SU-DHL-6 (cell line): ENCODE data around the gene SERPINA3.

Experiments used
- H2AFZ ChIP-seq: fragments of 200-600 bp; sonication (generic); 2 replicates; pipeline ENCODE4 v1.6.1; 2014; ENCODE audit warnings: low read depth, mild to moderate bottlenecking, moderate library complexity, mixed read lengths, antibody characterized with exemption, low read length; ENCODE audit not compliant: severe bottlenecking
- H3F3A ChIP-seq: fragments of 200-600 bp; shearing (Covaris generic); 2 replicates; pipeline ENCODE4 v1.6.0; 2016; ENCODE audit warnings: antibody characterized with exemption, mild to moderate bottlenecking; ENCODE audit not compliant: insufficient read depth
- H3K27ac ChIP-seq: fragments of 200-600 bp; sonication (generic); 2 replicates; pipeline ENCODE4 v1.5.1; 2016; ENCODE audit warnings: low read depth, mild to moderate bottlenecking, low read length, moderate library complexity, mixed read lengths
- H3K27me3 ChIP-seq: fragments of 200-600 bp; sonication (generic), shearing (Covaris generic); 2 replicates; pipeline ENCODE4 v1.6.0; 2014; ENCODE audit warnings: mild to moderate bottlenecking, low read length
- H3K36me3 ChIP-seq: fragments of 200-600 bp; sonication (generic); 2 replicates; pipeline ENCODE4 v1.6.1; 2014; ENCODE audit warnings: mild to moderate bottlenecking, low read length, mixed read lengths
- H3K4me2 ChIP-seq: fragments of 300-600, 200-600 bp; shearing (Covaris generic), sonication (generic); 2 replicates; pipeline ENCODE4 v1.6.0; 2014; ENCODE audit warnings: low read length, low read depth, mild to moderate bottlenecking; ENCODE audit not compliant: poor library complexity, severe bottlenecking
- H3K4me3 ChIP-seq: fragments of 200-600 bp; sonication (generic); 2 replicates; pipeline ENCODE4 v1.5.1; 2014; ENCODE audit warnings: antibody characterized with exemption, low read length, mild to moderate bottlenecking, mixed read lengths; ENCODE audit not compliant: insufficient read depth, poor library complexity, severe bottlenecking
- H3K79me2 ChIP-seq: fragments of 200-600 bp; sonication (generic); 2 replicates; pipeline ENCODE4 v1.6.1; 2014; ENCODE audit warnings: mild to moderate bottlenecking, low read length, moderate library complexity; ENCODE audit not compliant: insufficient read depth
- H3K9ac ChIP-seq: fragments of 200-600 bp; sonication (generic); 2 replicates; pipeline ENCODE4 v1.7.0; 2014; ENCODE audit warnings: mild to moderate bottlenecking, low read length
- H3K9me2 ChIP-seq: fragments of 200-600 bp; sonication (generic); replicated peaks from 2 replicates; pipeline ENCODE4 v1.6.1; 2014; ENCODE audit warnings: low read length; ENCODE audit not compliant: insufficient read depth
- H3K9me3 ChIP-seq: fragments of 200-600 bp; sonication (generic); 2 replicates; pipeline ENCODE4 v1.6.1; 2014; ENCODE audit warnings: low read length, mixed read lengths; ENCODE audit not compliant: insufficient read depth
- H4K20me1 ChIP-seq: fragments of 200-600 bp; sonication (generic); 2 replicates; pipeline ENCODE4 v1.6.1; 2014; ENCODE audit warnings: low read depth, mild to moderate bottlenecking, antibody characterized with exemption, low read length, moderate library complexity, mixed read lengths
- CTCF ChIP-seq: fragments of 200-600 bp; sonication (generic); IDR thresholded peaks from one replicate; pipeline ENCODE4 v1.5.1; 2017; ENCODE audit warnings: antibody characterized with exemption, mild to moderate bottlenecking, low read length, moderate library complexity; ENCODE audit not compliant: insufficient read depth, poor library complexity, severe bottlenecking
- EZH2phosphoT487 ChIP-seq: fragments of 200-600 bp; sonication (generic), shearing (Covaris generic); conservative IDR thresholded peaks from 2 replicates; pipeline ENCODE4 v1.6.1; 2018; ENCODE audit warnings: mild to moderate bottlenecking, antibody characterized with exemption, low read length, moderate library complexity, mixed read lengths

SERPINA3 gene

GRCh38 chr14:94591073-94591472 lies 21.1 kb upstream of the SERPINA3 start:
- H3K27ac ChIP-seq, result no peak overlapping the region
- H3K79me2 ChIP-seq, result no peaks in the 10 kb centered on the region
- no peak overlapping the region for H3K4me2 ChIP-seq
- H3K9me2 ChIP-seq, result no peaks in the 10 kb centered on the region
- H3K27me3 ChIP-seq, result no peaks in the 10 kb centered on the region
- no peaks in the 10 kb centered on the region for H3F3A ChIP-seq
- H3K9me3 ChIP-seq, result no peaks in the 10 kb centered on the region
- H4K20me1 ChIP-seq, result no peaks in the 10 kb centered on the region
- H3K36me3 ChIP-seq, result no peaks in the 10 kb centered on the region
- no peak overlapping the region for H3K4me3 ChIP-seq
- no peak overlapping the region for H3K9ac ChIP-seq
- TF ChIP-seq EZH2phosphoT487, result no peak
- TF ChIP-seq CTCF, result no peak
- H2AFZ ChIP-seq, result no peak overlapping the region

- Histone ChIP-seq H3F3A (no peaks in the 10 kb centered on the region), H3K27me3 (no peaks in the 10 kb centered on the region), H3K9ac (no peak overlapping the region), H3K27ac (no peak overlapping the region), H3K4me3 (no peak overlapping the region), H3K9me3 (no peaks in the 10 kb centered on the region), H4K20me1 (no peaks in the 10 kb centered on the region), H3K36me3 (no peaks in the 10 kb centered on the region), H3K4me2 (no peak overlapping the region), H3K9me2 (no peaks in the 10 kb centered on the region), H3K79me2 (no peaks in the 10 kb centered on the region), H2AFZ (no peak overlapping the region)
- TF ChIP-seq EZH2phosphoT487 (no peak), CTCF (no peak)
These were observed 20.3 kb upstream of the SERPINA3 start for GRCh38 chr14:94591871-94592270.

GRCh38 chr14:94592457-94592856 lies 19.7 kb upstream of the SERPINA3 start:
- no peak overlapping the region for H3K9ac ChIP-seq
- no peaks in the 10 kb centered on the region for H3K36me3 ChIP-seq
- no peaks in the 10 kb centered on the region for H3K9me3 ChIP-seq
- H3K27me3 ChIP-seq, result no peaks in the 10 kb centered on the region
- no peaks in the 10 kb centered on the region for H3K79me2 ChIP-seq
- no peak overlapping the region for H3K27ac ChIP-seq
- no peaks in the 10 kb centered on the region for H4K20me1 ChIP-seq
- no peak for TF ChIP-seq EZH2phosphoT487
- TF ChIP-seq CTCF, result no peak
- no peak overlapping the region for H3K4me2 ChIP-seq
- H3K9me2 ChIP-seq, result no peaks in the 10 kb centered on the region
- H3K4me3 ChIP-seq, result no peak overlapping the region
- no peak overlapping the region for H2AFZ ChIP-seq
- no peaks in the 10 kb centered on the region for H3F3A ChIP-seq

- H3K4me2 ChIP-seq, result no peak overlapping the region
These were observed 18.8 kb upstream of the SERPINA3 start for GRCh38 chr14:94593376-94593748.

More at GRCh38 chr14:94593376-94593748, 18.8 kb upstream of the SERPINA3 start:
- TF ChIP-seq EZH2phosphoT487 (no peak), CTCF (no peak)
- Histone ChIP-seq H2AFZ (no peak overlapping the region), H3K4me3 (no peak overlapping the region), H4K20me1 (no peaks in the 10 kb centered on the region), H3K36me3 (no peaks in the 10 kb centered on the region), H3K9ac (no peak overlapping the region), H3K27me3 (no peaks in the 10 kb centered on the region), H3K9me2 (no peaks in the 10 kb centered on the region), H3K27ac (no peak overlapping the region), H3K79me2 (no peaks in the 10 kb centered on the region), H3K9me3 (no peaks in the 10 kb centered on the region), H3F3A (no peaks in the 10 kb centered on the region)
